OCI-LY1 (cell line): ENCODE measurements around the gene ARMC3.

ENCODE experiments used
- H2AFZ ChIP-seq: fragments of 200-600 bp; sonication (generic), shearing (Covaris generic); 2 replicates; pipeline ENCODE4 v1.6.0; 2014; ENCODE audit warnings: antibody characterized with exemption, mild to moderate bottlenecking, low read length
- H3F3A ChIP-seq: fragments of 200-600 bp; sonication (generic), shearing (Covaris generic); 2 replicates; pipeline ENCODE4 v1.6.0; 2014; ENCODE audit warnings: mild to moderate bottlenecking, antibody characterized with exemption, low read length, moderate library complexity; ENCODE audit not compliant: insufficient read depth
- H3K27ac ChIP-seq: fragments of 200-600 bp; sonication (generic); 2 replicates; pipeline ENCODE4 v1.5.1; 2014; ENCODE audit warnings: low read length, mixed run types, mild to moderate bottlenecking, low read depth; ENCODE audit not compliant: poor library complexity, severe bottlenecking
- H3K27me3 ChIP-seq: fragments of 200-600 bp; sonication (generic); 2 replicates; pipeline ENCODE4 v1.6.0; 2014; ENCODE audit warnings: antibody characterized with exemption, mild to moderate bottlenecking, low read length, moderate library complexity; ENCODE audit not compliant: insufficient read depth
- H3K36me3 ChIP-seq: fragments of 200-600 bp; sonication (generic); 2 replicates; pipeline ENCODE4 v1.6.1; 2014; ENCODE audit warnings: mild to moderate bottlenecking, antibody characterized with exemption, low read length, moderate library complexity, mixed read lengths; ENCODE audit not compliant: insufficient read depth
- H3K4me1 ChIP-seq: fragments of 200-600 bp; sonication (generic); 2 replicates; pipeline ENCODE4 v1.5.1; 2014; ENCODE audit warnings: mild to moderate bottlenecking, low read length, moderate library complexity; ENCODE audit not compliant: insufficient read depth, severe bottlenecking
- H3K4me2 ChIP-seq: fragments of 200-600 bp; sonication (generic), shearing (Covaris generic); 2 replicates; pipeline ENCODE4 v1.6.1; 2014; ENCODE audit warnings: low read length
- H3K4me3 ChIP-seq: fragments of 200-600 bp; sonication (generic); 2 replicates; pipeline ENCODE4 v1.5.1; 2014; ENCODE audit warnings: low read length, low read depth, mild to moderate bottlenecking, mixed read lengths; ENCODE audit not compliant: poor library complexity, severe bottlenecking
- H3K79me2 ChIP-seq: fragments of 200-600 bp; shearing (Covaris generic); 2 replicates; pipeline ENCODE4 v1.6.1; 2016; ENCODE audit warnings: mixed run types, low read length, mixed read lengths; ENCODE audit not compliant: insufficient read depth
- H3K9ac ChIP-seq: fragments of 200-600 bp; sonication (generic), shearing (Covaris generic); 2 replicates; pipeline ENCODE4 v1.6.1; 2014; ENCODE audit warnings: mild to moderate bottlenecking, low read length, mixed read lengths
- H3K9me2 ChIP-seq: fragments of 200-600 bp; sonication (generic), shearing (Covaris generic); 2 replicates; pipeline ENCODE4 v1.6.1; 2014; ENCODE audit warnings: low read depth, mild to moderate bottlenecking, low read length, mixed read lengths
- H3K9me3 ChIP-seq: fragments of 200-600 bp; shearing (Covaris generic); 2 replicates; pipeline ENCODE4 v1.6.1; 2014; ENCODE audit warnings: low read length, mixed read lengths
- H4K20me1 ChIP-seq: fragments of 200-600 bp; sonication (generic), shearing (Covaris generic); 2 replicates; pipeline ENCODE4 v1.6.0; 2016; ENCODE audit warnings: mild to moderate bottlenecking, low read length; ENCODE audit not compliant: insufficient read depth
- CTCF ChIP-seq: fragments of 200-600 bp; sonication (generic), shearing (Covaris generic); IDR thresholded peaks from 2 replicates; pipeline ENCODE4 v1.5.1; 2017; ENCODE audit warnings: mild to moderate bottlenecking, antibody characterized with exemption, low read length, moderate library complexity, mixed read lengths
- EZH2 ChIP-seq: fragments of 200-600 bp; sonication (generic), shearing (Covaris generic); IDR thresholded peaks from 2 replicates; pipeline ENCODE4 v1.8.0; 2017; ENCODE audit warnings: borderline replicate concordance, mixed run types, mild to moderate bottlenecking, antibody characterized with exemption, low read length, moderate library complexity, mixed read lengths

ARMC3 gene

DNA sequence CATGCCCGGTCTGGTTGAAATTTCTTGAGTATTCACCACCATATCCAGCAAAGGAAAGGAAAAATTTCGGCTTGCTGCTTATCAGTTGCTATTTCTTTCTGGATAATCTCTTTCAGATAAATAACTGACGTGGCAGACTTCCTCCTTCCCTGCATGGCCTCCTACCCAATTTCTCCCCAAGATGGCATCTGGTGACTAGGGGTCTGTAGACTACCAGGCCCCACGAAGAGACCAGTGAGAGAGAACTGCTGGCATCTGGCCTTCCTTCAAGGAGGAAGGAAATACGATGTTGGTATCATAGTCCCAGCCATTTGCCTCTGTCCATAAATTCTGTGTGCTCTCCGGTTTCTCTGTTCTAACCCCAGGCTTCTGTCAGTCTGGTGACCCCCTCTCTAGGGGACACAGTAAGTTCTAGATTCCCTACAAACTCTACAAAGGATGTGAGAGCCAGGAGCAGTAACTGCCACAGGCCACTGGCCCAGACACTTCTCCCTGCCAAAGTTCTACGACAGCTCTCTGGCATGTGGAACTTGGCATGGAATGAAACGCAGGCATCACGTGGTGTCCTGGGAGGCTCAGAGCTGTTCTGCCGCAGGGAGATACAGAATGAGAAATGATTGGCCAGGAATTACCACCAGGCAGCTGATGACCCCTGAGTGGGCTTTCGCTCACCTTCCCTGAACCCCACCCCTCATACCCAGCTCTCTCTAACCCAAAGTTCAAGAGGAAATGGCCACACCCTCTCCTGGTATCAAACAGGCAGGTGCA lies 137.5 kb downstream of the ARMC3 start:
- H3K27me3 ChIP-seq = no peaks in the 10 kb centered on the region
- H3K9me3 ChIP-seq = no peaks in the 10 kb centered on the region
- H3K4me3 ChIP-seq = no peak overlapping the region
- H3K36me3 ChIP-seq = no peaks in the 10 kb centered on the region
- no peaks in the 10 kb centered on the region for H3K9me2 ChIP-seq
- no peak overlapping the region for H3K9ac ChIP-seq
- H3F3A ChIP-seq = no peaks in the 10 kb centered on the region
- no peak for TF ChIP-seq CTCF
- no peak for TF ChIP-seq EZH2
- H3K4me2 ChIP-seq = no peak overlapping the region
- no peaks in the 10 kb centered on the region for H3K4me1 ChIP-seq
- no peaks in the 10 kb centered on the region for H4K20me1 ChIP-seq
- H3K79me2 ChIP-seq = no peaks in the 10 kb centered on the region
- H2AFZ ChIP-seq = no peak overlapping the region
- H3K27ac ChIP-seq = no peak overlapping the region

GRCh38 chr10:23067337-23067736 lies 139.5 kb downstream of the ARMC3 start:
- TF ChIP-seq EZH2 = no peak
- no peak for TF ChIP-seq CTCF
- no peak overlapping the region for H3K27ac ChIP-seq

DNA sequence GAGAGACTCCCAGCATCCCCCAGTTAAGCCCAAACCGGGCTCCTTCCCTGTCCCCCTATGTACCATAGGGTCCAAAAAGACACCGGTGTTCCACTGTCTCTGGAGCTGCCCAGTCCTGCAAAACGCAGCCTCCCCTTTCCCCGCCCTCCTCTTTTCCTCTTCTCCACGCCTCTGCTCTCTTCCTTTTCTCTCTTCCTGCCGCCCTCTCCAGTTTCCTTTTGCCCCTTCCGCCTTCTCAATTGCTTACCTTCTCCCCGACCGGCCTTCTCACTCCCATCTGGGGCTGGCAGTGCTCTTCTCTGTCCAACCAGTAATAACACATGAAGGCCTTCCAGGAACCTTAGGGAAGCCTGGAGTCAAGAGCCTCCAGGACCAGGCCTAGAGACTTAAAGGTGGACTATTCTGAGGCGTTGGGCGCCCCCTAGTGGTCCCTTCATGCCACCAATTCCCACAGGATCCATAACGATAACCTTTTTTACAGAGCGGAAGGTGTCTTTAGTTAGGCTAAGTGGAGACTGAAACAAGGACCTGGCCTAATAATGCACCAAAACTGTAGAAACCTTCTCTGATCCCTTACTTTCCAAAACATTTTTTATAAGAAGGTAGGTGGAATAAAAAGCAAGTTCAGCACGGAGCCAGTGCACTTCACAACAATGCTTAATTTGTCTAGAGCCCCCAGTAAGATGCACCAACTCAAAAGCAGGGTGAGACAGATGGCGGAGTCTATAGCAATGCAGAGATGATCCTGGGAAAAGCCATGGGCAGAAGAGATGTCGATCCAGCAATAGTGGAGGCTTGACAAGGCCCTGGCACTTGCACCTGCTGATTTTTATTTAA lies 140.3 kb downstream of the ARMC3 start:
- Histone ChIP-seq H3K36me3 (no peaks in the 10 kb centered on the region), H3K9me2 (no peaks in the 10 kb centered on the region), H3F3A (no peaks in the 10 kb centered on the region), H4K20me1 (no peaks in the 10 kb centered on the region), H3K9ac (no peak overlapping the region), H3K27ac (no peak overlapping the region), H3K9me3 (no peaks in the 10 kb centered on the region), H3K4me1 (no peaks in the 10 kb centered on the region), H3K27me3 (no peaks in the 10 kb centered on the region), H3K4me2 (no peak overlapping the region; the same call in 1 of the 2 replicates), H3K79me2 (no peaks in the 10 kb centered on the region), H3K4me3 (no peak overlapping the region), H2AFZ (no peak overlapping the region)
- no peak for TF ChIP-seq EZH2
- peak; percentile 92 for TF ChIP-seq CTCF

More at GRCh38 chr10:23067337-23067736, 139.5 kb downstream of the ARMC3 start:
- Histone ChIP-seq H3K9me2 (no peaks in the 10 kb centered on the region), H3K4me2 (no peak overlapping the region), H3K9me3 (no peaks in the 10 kb centered on the region), H3K4me3 (no peak overlapping the region), H3K4me1 (no peaks in the 10 kb centered on the region), H3K9ac (no peak overlapping the region), H3K36me3 (no peaks in the 10 kb centered on the region), H4K20me1 (no peaks in the 10 kb centered on the region), H3F3A (no peaks in the 10 kb centered on the region), H3K79me2 (no peaks in the 10 kb centered on the region), H2AFZ (no peak overlapping the region), H3K27me3 (no peaks in the 10 kb centered on the region)
